H1 (cell line): ENCODE data around the gene CLDN9. TPM values are rescaled to one million over a fixed set of nuclear protein-coding genes. Genes with fewer than 3 reads are reported as not detected.

Experiments used
- ASH2L ChIP-seq: fragments of 200-600, 300-600 bp; sonication (generic); IDR thresholded peaks from one replicate; pipeline ENCODE4 v1.7.1; 2017; ENCODE audit warnings: low read length
- BCL11A ChIP-seq, 2 experiments: IDR thresholded peaks; one replicate each; pipeline ENCODE4 v1.6.1; 2011; ENCODE audit warnings: low read depth in 2 of 2, low read length in 2 of 2, mild to moderate bottlenecking in 2 of 2
- CHD2 ChIP-seq: IDR thresholded peaks from 2 replicates; pipeline ENCODE4 v1.6.1; 2012; ENCODE audit warnings: low read length, improper control_type of control experiment
- GTF2F1 ChIP-seq: IDR thresholded peaks from 2 replicates; pipeline ENCODE4 v1.6.1; 2012; ENCODE audit warnings: low read depth, low read length, improper control_type of control experiment, borderline replicate concordance
- JUN ChIP-seq: IDR thresholded peaks from 2 replicates; pipeline ENCODE4 v1.6.1; 2011; ENCODE audit warnings: low read depth, mild to moderate bottlenecking, improper control_type of control experiment, low read length
- KDM5A ChIP-seq: fragments of 200-600 bp; IDR thresholded peaks from 2 replicates; pipeline ENCODE4 v1.7.1; 2012; ENCODE audit warnings: mild to moderate bottlenecking, low read length, inconsistent platforms, mixed read lengths
- SAP30 ChIP-seq: fragments of 300-600 bp; sonication (generic); IDR thresholded peaks from 2 replicates; pipeline ENCODE4 v1.7.1; 2012; ENCODE audit warnings: low read length, moderate library complexity, mild to moderate bottlenecking, inconsistent platforms; ENCODE audit not compliant: insufficient read depth, insufficient replicate concordance
- SIN3A ChIP-seq, 2 experiments: IDR thresholded peaks in 1 of 2; conservative IDR thresholded peaks in 1 of 2; 2 replicates each; pipeline ENCODE4 v1.6.1; 2011 to 2012; ENCODE audit warnings: low read length in 2 of 2, improper control_type of control experiment in 1 of 2, low read depth in 1 of 2, mild to moderate bottlenecking in 1 of 2
- TAF1 ChIP-seq: IDR thresholded peaks from 2 replicates; pipeline ENCODE4 v1.6.1; 2011; ENCODE audit warnings: mild to moderate bottlenecking, low read depth, low read length
- polyA plus RNA-seq, 7 experiments: library from polyadenylated mRNA; depleted of rRNA in 3 of 7; stranded (reverse) in 5 of 7; unstranded in 2 of 7; fragments of >200 nt in 5 of 7; fragments of 200-250 nt in 2 of 7; gene quantifications; 1 replicate in 5 of 7; 2 replicates in 1 of 7; 4 replicates in 1 of 7; pipeline versions ENCODE4 v1.2.1 to v1.2.3, GENCODE V29; 2011 to 2013; ENCODE audit warnings: missing spikeins in 2 of 7, mixed read lengths in 2 of 7
- total RNA-seq: library from RNA; stranded (reverse); fragmentation: NEBNext Ultra II Directional; extraction: Animal tissue kit (Norgen Biotek cat#: 25700); gene quantifications from 2 replicates; pipeline ENCODE4 v1.2.1, GENCODE V29; 2021

The CLDN9 gene
- total and polyA plus RNA-seq, 2 of the 8 experiments (the other 6 are each of a cell fraction or from before 2014, with no cell fraction given) = 0.60 to 0.89 TPM

GRCh38 chr16:2991566-2992261 is 21.0 kb upstream of the CLDN9 start (continued):
- TF ChIP-seq GTF2F1 (no peak), SIN3A (conservative IDR thresholded peaks at IDR 0.05 in 1 of 2, IDR thresholded peaks at IDR 0.05 in 1 of 2; ENCODE audit: low read depth in 1 of 2, low read length in 2 of 2) (no peak), TAF1 (no peak), CHD2 (no peak), ASH2L (no peak), KDM5A (no peak), SAP30 (no peak), BCL11A (IDR thresholded peaks at IDR 0.05; ENCODE audit: low read depth in 2 of 2, low read length in 2 of 2) (no peak), JUN (no peak)
